Epithelial cell of proximal tubule (primary cell): ENCODE data around the gene AGER. TPM values are rescaled to one million over a fixed set of nuclear protein-coding genes. Genes with fewer than 3 reads are reported as not detected.

ENCODE experiments used
- DNase-seq: peaks from one replicate; pipeline ENCODE4 v3.0.0-alpha.2; 2011; ENCODE audit warnings: low read depth
- H3K4me3 ChIP-seq: 2 replicates; pipeline ENCODE4 v1.5.1; 2011; ENCODE audit warnings: low read depth, mild to moderate bottlenecking, low read length
- total RNA-seq: library from RNA; depleted of rRNA; stranded (reverse); fragments of >200 nt; gene quantifications from 2 replicates; pipeline ENCODE4 v1.2.3, GENCODE V29; 2015
- TF ChIP-seq, protein P1 (sequence below): conservative IDR thresholded peaks from 2 replicates; pipeline ENCODE4 v1.5.1; 2012; ENCODE audit warnings: low read depth, mild to moderate bottlenecking, low read length

The AGER gene
- total RNA-seq, 1 donor from 2014 or later, result 1.4 TPM

DNA sequence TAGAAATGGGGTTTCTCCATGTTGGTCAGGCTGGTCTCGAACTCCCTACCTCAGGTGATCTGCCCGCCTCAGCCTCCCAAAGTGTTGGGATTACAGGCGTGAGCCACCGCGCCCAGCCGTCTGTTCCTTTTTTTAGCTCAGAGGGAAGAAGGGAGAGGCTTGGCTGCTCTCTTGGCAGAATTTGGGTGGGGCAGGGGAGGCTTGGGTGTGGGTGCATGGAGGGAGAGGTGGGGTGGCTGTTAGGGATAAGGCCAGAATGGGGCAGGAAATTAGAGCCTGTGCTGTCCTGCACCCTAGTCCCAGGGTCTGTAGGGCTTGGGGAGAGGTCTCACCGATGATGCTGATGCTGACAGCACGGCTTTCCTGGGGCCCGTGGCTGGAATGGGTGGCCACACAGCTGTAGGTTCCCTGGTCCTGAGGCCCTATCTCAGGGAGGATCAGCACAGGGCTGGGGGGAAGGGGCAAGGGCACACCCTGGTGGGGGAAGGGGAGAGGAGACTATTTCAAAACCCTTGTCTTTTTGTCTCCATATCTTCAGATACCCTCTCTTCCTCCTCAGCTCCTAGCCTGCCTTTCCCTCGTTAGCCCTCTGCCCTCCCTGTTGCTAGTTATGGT lies 2.0 kb downstream of the AGER start:
- TF ChIP-seq, protein P1, sequence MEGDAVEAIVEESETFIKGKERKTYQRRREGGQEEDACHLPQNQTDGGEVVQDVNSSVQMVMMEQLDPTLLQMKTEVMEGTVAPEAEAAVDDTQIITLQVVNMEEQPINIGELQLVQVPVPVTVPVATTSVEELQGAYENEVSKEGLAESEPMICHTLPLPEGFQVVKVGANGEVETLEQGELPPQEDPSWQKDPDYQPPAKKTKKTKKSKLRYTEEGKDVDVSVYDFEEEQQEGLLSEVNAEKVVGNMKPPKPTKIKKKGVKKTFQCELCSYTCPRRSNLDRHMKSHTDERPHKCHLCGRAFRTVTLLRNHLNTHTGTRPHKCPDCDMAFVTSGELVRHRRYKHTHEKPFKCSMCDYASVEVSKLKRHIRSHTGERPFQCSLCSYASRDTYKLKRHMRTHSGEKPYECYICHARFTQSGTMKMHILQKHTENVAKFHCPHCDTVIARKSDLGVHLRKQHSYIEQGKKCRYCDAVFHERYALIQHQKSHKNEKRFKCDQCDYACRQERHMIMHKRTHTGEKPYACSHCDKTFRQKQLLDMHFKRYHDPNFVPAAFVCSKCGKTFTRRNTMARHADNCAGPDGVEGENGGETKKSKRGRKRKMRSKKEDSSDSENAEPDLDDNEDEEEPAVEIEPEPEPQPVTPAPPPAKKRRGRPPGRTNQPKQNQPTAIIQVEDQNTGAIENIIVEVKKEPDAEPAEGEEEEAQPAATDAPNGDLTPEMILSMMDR, result no peak
- DNase-seq, result no peak
- no peak overlapping the region for H3K4me3 ChIP-seq

DNA sequence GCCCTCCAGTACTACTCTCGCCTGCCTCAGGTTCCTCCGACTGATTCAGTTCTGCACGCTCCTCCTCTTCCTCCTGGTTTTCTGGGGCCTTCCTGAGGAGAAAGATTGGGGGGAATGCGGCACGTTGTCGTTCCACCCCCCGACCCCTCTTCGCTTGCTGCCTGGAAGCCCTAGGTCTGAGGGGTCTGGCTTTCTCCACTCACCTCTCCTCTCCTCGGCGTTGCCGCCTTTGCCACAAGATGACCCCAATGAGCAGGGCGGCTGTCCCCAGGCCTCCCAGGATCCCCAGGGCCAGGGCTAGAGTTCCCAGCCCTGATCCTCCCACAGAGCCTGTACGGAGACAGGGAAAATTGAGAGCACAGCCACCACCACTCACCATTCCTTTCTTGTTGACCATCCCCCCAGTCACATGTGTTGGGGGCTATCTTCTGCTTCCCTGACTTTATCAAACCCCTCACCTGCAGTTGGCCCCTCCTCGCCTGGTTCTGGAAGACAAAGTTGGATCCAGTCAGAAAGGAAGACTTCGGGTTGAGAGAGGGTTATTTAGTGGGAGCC lies 2.8 kb downstream of the AGER start:
- DNase-seq, result no peak
- H3K4me3 ChIP-seq, result no peak overlapping the region
- TF ChIP-seq, protein P1, result no peak

DNA sequence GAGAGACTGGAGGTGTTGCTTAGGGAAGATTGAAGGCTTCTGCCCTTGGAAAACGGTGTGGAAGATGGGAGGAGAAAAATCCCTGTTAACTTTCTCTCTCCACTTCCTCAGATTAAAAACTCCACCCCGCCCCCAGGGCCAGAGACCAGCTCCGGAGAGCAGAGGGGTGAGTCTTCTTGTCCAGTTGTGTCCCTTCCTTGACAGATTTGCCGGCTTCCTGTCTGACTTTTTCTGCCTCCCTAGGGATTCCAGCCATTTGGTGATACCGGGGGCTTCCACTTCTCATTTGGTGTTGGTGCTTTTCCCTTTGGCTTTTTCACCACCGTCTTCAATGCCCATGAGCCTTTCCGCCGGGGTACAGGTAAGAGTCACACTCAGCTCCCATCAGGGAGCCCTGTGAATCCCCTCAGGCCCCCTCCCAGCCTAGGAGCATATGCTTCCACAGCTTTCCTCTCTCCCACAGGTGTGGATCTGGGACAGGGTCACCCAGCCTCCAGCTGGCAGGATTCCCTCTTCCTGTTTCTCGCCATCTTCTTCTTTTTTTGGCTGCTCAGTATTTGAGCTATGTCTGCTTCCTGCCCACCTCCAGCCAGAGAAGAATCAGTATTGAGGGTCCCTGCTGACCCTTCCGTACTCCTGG lies 4.2 kb downstream of the AGER start:
- TF ChIP-seq, protein P1, result no peak
- H3K4me3 ChIP-seq, result peak overlapping the region; percentile 99
- no peak for DNase-seq

DNA sequence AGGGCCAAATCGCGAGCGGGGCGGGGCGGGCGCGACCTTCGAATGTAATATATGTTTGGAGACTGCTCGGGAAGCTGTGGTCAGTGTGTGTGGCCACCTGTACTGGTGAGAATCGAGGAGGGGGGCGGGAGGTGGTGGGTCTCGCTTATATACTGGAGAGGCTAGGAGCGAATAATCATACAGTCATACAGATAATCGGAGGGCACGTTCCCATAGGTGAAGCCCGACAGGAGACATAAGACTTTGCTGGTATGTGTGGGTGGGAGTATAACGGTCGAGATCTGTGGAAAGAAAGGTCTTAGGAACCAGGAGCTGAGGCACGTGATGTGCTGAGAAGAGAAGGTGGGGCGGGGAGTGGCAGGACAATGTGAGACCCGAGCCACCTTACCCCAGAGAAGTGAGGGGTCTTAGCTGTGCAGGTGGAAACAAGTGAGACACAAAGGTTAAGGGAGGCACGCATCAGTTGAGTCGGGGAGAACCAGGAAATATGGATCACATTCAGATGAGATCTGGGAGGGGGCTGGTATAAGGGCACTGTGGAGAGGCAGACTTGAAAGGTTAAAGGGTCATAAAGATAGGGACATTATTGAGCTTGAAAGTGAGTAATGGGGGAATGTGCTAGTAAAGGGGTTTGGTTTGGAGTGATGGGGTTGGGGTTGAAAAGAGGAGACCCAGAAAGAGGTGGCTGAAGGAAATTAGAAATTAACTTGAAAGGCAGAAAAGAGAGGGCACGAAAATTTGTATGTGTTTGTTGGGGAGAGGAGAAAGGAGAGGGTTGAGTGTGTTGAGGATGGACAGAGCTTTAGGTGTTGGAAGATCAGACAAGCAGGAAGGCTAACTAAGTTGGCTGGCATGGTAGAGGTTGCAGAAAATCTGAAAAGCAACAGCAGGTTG lies 5.3 kb downstream of the AGER start:
- H3K4me3 ChIP-seq, result peak overlapping the region; percentile 99
- DNase-seq, result no peak
- TF ChIP-seq, protein P1, result no peak

DNA sequence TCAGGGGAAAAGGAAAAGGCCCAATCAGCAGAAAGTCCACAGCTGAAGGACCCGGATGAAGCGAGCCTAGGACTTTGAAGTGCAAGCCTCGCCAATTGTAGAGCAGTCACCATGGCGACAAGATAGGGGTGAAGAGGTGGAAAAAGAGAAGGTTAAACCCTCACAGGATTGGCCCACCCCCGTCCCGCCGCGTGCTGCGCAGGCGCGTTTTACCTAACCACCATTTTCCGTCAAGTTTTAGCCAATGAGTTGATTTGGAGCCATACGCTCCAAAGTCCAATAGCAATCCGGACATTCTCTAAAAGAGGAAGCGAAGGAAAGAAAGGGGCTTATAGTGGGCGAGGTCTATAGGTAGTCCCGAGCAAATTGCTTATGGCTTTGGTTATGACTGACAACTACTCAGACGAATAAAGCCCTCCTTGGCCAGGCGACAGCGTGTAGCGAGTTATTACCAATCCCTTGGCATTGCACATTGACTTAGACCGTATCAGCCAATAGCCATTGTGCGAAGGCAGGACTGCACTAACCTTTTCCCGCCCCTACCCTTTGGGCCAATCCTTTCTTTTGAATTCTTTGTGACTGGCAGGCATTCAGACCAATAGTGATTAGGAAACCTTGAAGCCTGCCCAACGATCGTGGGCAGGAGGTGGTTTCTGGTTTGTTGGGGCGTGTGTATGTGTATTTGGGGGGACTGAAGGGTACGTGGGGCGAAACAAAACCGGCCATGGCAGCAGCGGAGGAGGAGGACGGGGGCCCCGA lies 6.1 kb downstream of the AGER start, which contains the start of gene RNF5:
Gene RNF5, plus strand, starts transcription at position 618 of the 759 bp plus-strand sequence. Its CDS starts 107 bp downstream, at position 725.
- H3K4me3 ChIP-seq, result peak within 1 kb of the TSS; percentile 99
- peak; percentile 100 for DNase-seq
- TF ChIP-seq, protein P1, result no peak

DNA sequence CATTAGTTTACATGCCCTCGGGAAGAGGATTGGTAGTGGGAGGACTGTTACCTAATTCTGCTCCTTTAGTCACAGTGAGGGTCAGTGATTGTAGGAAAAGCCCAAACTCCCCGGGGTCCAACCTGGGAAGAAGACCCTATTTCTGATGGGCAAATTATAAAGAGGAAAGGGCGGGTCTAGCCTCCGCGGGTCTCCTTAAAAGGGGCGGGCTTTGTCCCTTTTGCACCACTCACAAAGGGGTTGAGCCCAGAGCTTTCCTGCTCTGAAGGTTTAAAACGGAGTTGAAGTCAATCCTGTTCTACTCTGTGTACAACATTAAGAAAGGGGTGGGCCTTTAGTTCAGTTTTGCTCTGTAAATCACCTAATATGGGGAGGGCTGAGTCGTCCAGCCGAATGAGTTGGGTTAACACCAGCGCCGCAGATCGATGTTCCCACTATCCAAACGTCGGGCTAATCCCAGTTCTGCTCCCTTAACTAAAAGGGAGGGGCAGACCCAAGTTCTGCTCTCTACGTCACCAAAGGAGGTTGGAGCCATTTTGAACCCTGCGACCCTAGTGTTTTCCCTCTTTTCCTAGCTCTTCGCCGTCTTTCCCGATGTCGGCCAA lies 6.8 kb downstream of the AGER start:
- DNase-seq, result no peak

More for the DNA sequence above, 6.8 kb downstream of the AGER start:
- TF ChIP-seq, protein P1, result no peak
- peak overlapping the region; percentile 99 for H3K4me3 ChIP-seq
